Adrenal gland (tissue), 5 donors: ENCODE data around the gene APH1A.

Experiments
- CTCF ChIP-seq, 6 experiments: fragments of 450-650 bp in 4 of 6; fragments of 200-600 bp in 2 of 6; sonication (generic) in 1 of 6; IDR thresholded peaks; 1 replicate in 5 of 6; 2 replicates in 1 of 6; pipeline versions ENCODE4 v1.5.1 to v1.8.0; 2016 to 2021; ENCODE audit warnings: antibody characterized with exemption in 6 of 6, mild to moderate bottlenecking in 2 of 6, moderate library complexity in 1 of 6
- POLR2A ChIP-seq, 2 donors: fragments of 450-650 bp; IDR thresholded peaks; one replicate each; pipeline ENCODE4 v1.6.1; 2017; ENCODE audit warnings: antibody characterized with exemption in 2 of 2, mild to moderate bottlenecking in 2 of 2, moderate library complexity in 1 of 2
- donor health status: DM: no; HTN: no; CAD: no.

GRCh38 chr1:150271291-150271959 lies 2.6 kb upstream of the APH1A start:
- TF ChIP-seq CTCF (IDR thresholded peaks at IDR 0.05): no peak
- no peak for TF ChIP-seq POLR2A (IDR thresholded peaks at IDR 0.05)
